Liver (tissue), 9 donors: ENCODE data around the gene TMPRSS13. TPM values are rescaled to one million over a fixed set of nuclear protein-coding genes. Genes with fewer than 3 reads are reported as not detected.

ENCODE experiments used
- DNase-seq: peaks from one replicate; pipeline ENCODE4 v3.0.0-alpha.2; 2017; ENCODE audit warnings: low spot score
- H3K27ac ChIP-seq, 2 donors: one replicate each; pipeline ENCODE4 v1.7.0; 2013; ENCODE audit warnings: inconsistent platforms in 2 of 2, low read length in 2 of 2, control low read depth in 1 of 2, low read depth in 1 of 2, mild to moderate bottlenecking in 1 of 2
- H3K27me3 ChIP-seq, 4 donors: one replicate each; pipeline versions ENCODE4 v1.6.1 to v1.7.0; 2013; ENCODE audit warnings: low read length in 3 of 4, inconsistent platforms in 1 of 4, mild to moderate bottlenecking in 1 of 4, moderate library complexity in 1 of 4; ENCODE audit not compliant: control insufficient read depth in 4 of 4, insufficient read depth in 4 of 4
- H3K36me3 ChIP-seq, 4 donors: one replicate each; pipeline versions ENCODE4 v1.6.1 to v1.7.0; 2013; ENCODE audit warnings: low read length in 3 of 4, mild to moderate bottlenecking in 3 of 4, low read depth in 1 of 4, moderate library complexity in 1 of 4; ENCODE audit not compliant: control insufficient read depth in 4 of 4, insufficient read depth in 3 of 4
- H3K4me1 ChIP-seq, 4 donors: one replicate each; pipeline versions ENCODE4 v1.6.1 to v1.7.0; 2013; ENCODE audit warnings: low read length in 3 of 4, mild to moderate bottlenecking in 3 of 4, moderate library complexity in 1 of 4; ENCODE audit not compliant: control insufficient read depth in 4 of 4, insufficient read depth in 4 of 4
- H3K4me3 ChIP-seq, 3 donors: one replicate each; pipeline versions ENCODE4 v1.6.1 to v1.7.0; 2013; ENCODE audit warnings: low read length in 3 of 3, control low read depth in 1 of 3, low read depth in 1 of 3, mild to moderate bottlenecking in 1 of 3
- H3K9ac ChIP-seq, 2 donors: one replicate each; pipeline ENCODE4 v1.7.0; 2013; ENCODE audit warnings: low read length in 2 of 2, mild to moderate bottlenecking in 2 of 2, moderate library complexity in 2 of 2, control low read depth in 1 of 2, low read depth in 1 of 2
- H3K9me3 ChIP-seq, 4 donors: one replicate each; pipeline versions ENCODE4 v1.6.1 to v1.7.0; 2013; ENCODE audit warnings: low read length in 3 of 4; ENCODE audit not compliant: control insufficient read depth in 4 of 4
- ATF3 ChIP-seq: IDR thresholded peaks from 2 replicates; pipeline ENCODE4 v1.6.1; 2016; ENCODE audit warnings: antibody characterized with exemption
- CTCF ChIP-seq: fragments of 150-350 bp; IDR thresholded peaks from 2 replicates; pipeline ENCODE4 v1.5.1; 2017; ENCODE audit warnings: improper control_type of control experiment, low read depth, low read length; ENCODE audit not compliant: missing input control
- EGR1 ChIP-seq, 2 donors: IDR thresholded peaks; 2 replicates each; pipeline ENCODE4 v1.6.1; 2016 to 2018; ENCODE audit warnings: antibody characterized with exemption in 2 of 2, low read depth in 2 of 2
- FOXA1 ChIP-seq: IDR thresholded peaks from 2 replicates; pipeline ENCODE4 v1.6.1; 2016; ENCODE audit warnings: antibody characterized with exemption
- FOXA2 ChIP-seq: IDR thresholded peaks from 2 replicates; pipeline ENCODE4 v1.6.1; 2016; ENCODE audit warnings: antibody characterized with exemption
- GABPA ChIP-seq, 2 donors: IDR thresholded peaks in 1 of 2; conservative IDR thresholded peaks in 1 of 2; 2 replicates each; pipeline ENCODE4 v1.6.1; 2016; ENCODE audit warnings: antibody characterized with exemption in 2 of 2, mild to moderate bottlenecking in 1 of 2, moderate library complexity in 1 of 2
- HNF4A ChIP-seq, 2 donors: conservative IDR thresholded peaks; 2 replicates each; pipeline ENCODE4 v1.6.1; 2016; ENCODE audit warnings: antibody characterized with exemption in 2 of 2, mild to moderate bottlenecking in 2 of 2
- HNF4G ChIP-seq: IDR thresholded peaks from 2 replicates; pipeline ENCODE4 v1.6.1; 2016; ENCODE audit warnings: antibody characterized with exemption
- JUND ChIP-seq, 2 donors: IDR thresholded peaks; 2 replicates each; pipeline ENCODE4 v1.6.1; 2016; ENCODE audit warnings: antibody characterized with exemption in 2 of 2
- MAX ChIP-seq: IDR thresholded peaks from 2 replicates; pipeline ENCODE4 v1.6.1; 2016; ENCODE audit warnings: antibody characterized with exemption
- NR2F2 ChIP-seq: IDR thresholded peaks from 2 replicates; pipeline ENCODE4 v1.6.1; 2016; ENCODE audit warnings: antibody characterized with exemption
- RAD21 ChIP-seq, 2 donors: IDR thresholded peaks; 2 replicates each; pipeline ENCODE4 v1.6.1; 2016; ENCODE audit warnings: antibody characterized with exemption in 2 of 2, mild to moderate bottlenecking in 2 of 2
- REST ChIP-seq: IDR thresholded peaks from 2 replicates; pipeline ENCODE4 v1.6.1; 2016; ENCODE audit warnings: antibody characterized with exemption, mild to moderate bottlenecking
- RXRA ChIP-seq, 2 donors: IDR thresholded peaks; 2 replicates each; pipeline ENCODE4 v1.6.1; 2017 to 2018; ENCODE audit warnings: antibody characterized with exemption in 2 of 2, mild to moderate bottlenecking in 1 of 2
- SP1 ChIP-seq: IDR thresholded peaks from 2 replicates; pipeline ENCODE4 v1.6.1; 2018; ENCODE audit warnings: antibody characterized with exemption, mild to moderate bottlenecking
- TAF1 ChIP-seq: conservative IDR thresholded peaks from 2 replicates; pipeline ENCODE4 v1.6.1; 2016; ENCODE audit warnings: antibody characterized with exemption, mild to moderate bottlenecking
- YY1 ChIP-seq: IDR thresholded peaks from 2 replicates; pipeline ENCODE4 v1.6.1; 2016; ENCODE audit warnings: antibody characterized with exemption, mild to moderate bottlenecking
- ZBTB33 ChIP-seq: IDR thresholded peaks from 2 replicates; pipeline ENCODE4 v1.6.1; 2016; ENCODE audit warnings: antibody characterized with exemption
- WGBS: extraction: QIAGEN DNeasy Blood & Tissue Kit; methylation state at CpG from one replicate; pipeline ENCODE4 v1.1.7; 2013; 5-methylcytosine and 5-hydroxymethylcytosine counted together
- polyA plus RNA-seq, 2 donors: library from polyadenylated mRNA; stranded (reverse) in 1 of 2; unstranded in 1 of 2; fragments of 200-250 nt in 1 of 2; fragments of >200 nt in 1 of 2; fragmentation: Nextera tagmentation in 1 of 2; extraction: Ambion mirVana in 1 of 2; gene quantifications; one replicate each; pipeline versions ENCODE4 v1.2.1 to v1.2.3, GENCODE V29; 2013 to 2015
- total RNA-seq, 2 donors: library from RNA; depleted of rRNA; stranded (reverse); fragments of >200 nt; gene quantifications; one replicate each; pipeline ENCODE4 v1.2.3, GENCODE V29; 2014
- donor health status: healthy.
- donor health status: healthy.
- donor health status: healthy.
- donor health status: healthy.
- donor health status: healthy.

TMPRSS13 gene
- total and polyA plus RNA-seq, 4 donors, result 0.11 to 0.93 (median 0.24) TPM

GRCh38 chr11:117934526-117935307, 5.5 kb upstream of the TMPRSS13 start:
- Histone ChIP-seq H3K4me1 (no peaks in the 10 kb centered on the region), H3K9me3 (no peaks in the 10 kb centered on the region), H3K27ac (no peak overlapping the region), H3K4me3 (no peak overlapping the region), H3K27me3 (peaks cover 0 to 3% (median 0%) of the 10 kb centered on the region in 4 donors), H3K9ac (no peak overlapping the region), H3K36me3 (no peaks in the 10 kb centered on the region)
- DNase-seq, result peak; percentile 27
- TF ChIP-seq ZBTB33, result no peak
- no peak for TF ChIP-seq RXRA (IDR thresholded peaks at IDR 0.05)
- TF ChIP-seq CTCF, result no peak
- no peak for TF ChIP-seq SP1
- TF ChIP-seq REST, result no peak
- TF ChIP-seq FOXA2, result no peak
- TF ChIP-seq HNF4A (conservative IDR thresholded peaks at IDR 0.05), result no peak
- no peak for TF ChIP-seq NR2F2
- TF ChIP-seq FOXA1, result no peak
- no peak for TF ChIP-seq EGR1 (IDR thresholded peaks at IDR 0.05; ENCODE audit: low read depth in 2 of 2)
- TF ChIP-seq RAD21 (IDR thresholded peaks at IDR 0.05), result no peak
- no peak for TF ChIP-seq ATF3
- no peak for TF ChIP-seq GABPA (IDR thresholded peaks at IDR 0.05 in 1 of 2, conservative IDR thresholded peaks at IDR 0.05 in 1 of 2)
- TF ChIP-seq MAX, result no peak
- TF ChIP-seq JUND (IDR thresholded peaks at IDR 0.05), result no peak
- TF ChIP-seq TAF1, result no peak
- no peak for TF ChIP-seq HNF4G
- TF ChIP-seq YY1, result no peak
- WGBS, result 82% methylated on average over 19 of the region's 19 CpGs
